ENCODE results near the gene C1QTNF3.
"Not testable (repeated sequence)": the region's sequence is repeated elsewhere in the genome, so short reads cannot be mapped to it uniquely, and the experiment has no call there.

The C1QTNF3 gene

DNA sequence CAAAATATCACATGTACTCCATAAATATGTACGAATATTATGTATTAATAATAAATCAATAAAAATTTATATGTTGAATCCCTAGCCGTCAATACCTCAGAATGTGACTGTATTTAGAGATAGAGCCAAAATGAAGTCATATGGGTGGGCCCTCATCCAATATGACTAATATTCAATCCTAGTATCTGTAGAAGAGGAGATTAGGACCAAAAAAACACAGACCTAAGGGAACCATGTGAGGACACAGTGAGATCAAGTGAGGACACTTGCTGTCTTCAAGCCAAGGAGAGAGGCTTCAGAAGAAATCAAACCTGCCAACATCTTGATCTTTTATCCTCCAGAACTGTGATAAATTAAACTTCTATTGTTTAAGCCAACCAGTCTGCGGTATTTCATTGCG is 31.5 kb downstream of the C1QTNF3 start:
- no peak overlapping the region for H3K4me3 ChIP-seq (replicated peaks in 1 of 2; ENCODE audit: low read depth in 2 of 2, low read length in 2 of 2)
- peak; percentile 39 to 54 for DNase-seq (ENCODE audit: low read depth in 2 of 2)
- TF ChIP-seq, protein P1, sequence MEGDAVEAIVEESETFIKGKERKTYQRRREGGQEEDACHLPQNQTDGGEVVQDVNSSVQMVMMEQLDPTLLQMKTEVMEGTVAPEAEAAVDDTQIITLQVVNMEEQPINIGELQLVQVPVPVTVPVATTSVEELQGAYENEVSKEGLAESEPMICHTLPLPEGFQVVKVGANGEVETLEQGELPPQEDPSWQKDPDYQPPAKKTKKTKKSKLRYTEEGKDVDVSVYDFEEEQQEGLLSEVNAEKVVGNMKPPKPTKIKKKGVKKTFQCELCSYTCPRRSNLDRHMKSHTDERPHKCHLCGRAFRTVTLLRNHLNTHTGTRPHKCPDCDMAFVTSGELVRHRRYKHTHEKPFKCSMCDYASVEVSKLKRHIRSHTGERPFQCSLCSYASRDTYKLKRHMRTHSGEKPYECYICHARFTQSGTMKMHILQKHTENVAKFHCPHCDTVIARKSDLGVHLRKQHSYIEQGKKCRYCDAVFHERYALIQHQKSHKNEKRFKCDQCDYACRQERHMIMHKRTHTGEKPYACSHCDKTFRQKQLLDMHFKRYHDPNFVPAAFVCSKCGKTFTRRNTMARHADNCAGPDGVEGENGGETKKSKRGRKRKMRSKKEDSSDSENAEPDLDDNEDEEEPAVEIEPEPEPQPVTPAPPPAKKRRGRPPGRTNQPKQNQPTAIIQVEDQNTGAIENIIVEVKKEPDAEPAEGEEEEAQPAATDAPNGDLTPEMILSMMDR (IDR thresholded peaks at IDR 0.05; ENCODE audit: low read depth, low read length) = no peak

DNA sequence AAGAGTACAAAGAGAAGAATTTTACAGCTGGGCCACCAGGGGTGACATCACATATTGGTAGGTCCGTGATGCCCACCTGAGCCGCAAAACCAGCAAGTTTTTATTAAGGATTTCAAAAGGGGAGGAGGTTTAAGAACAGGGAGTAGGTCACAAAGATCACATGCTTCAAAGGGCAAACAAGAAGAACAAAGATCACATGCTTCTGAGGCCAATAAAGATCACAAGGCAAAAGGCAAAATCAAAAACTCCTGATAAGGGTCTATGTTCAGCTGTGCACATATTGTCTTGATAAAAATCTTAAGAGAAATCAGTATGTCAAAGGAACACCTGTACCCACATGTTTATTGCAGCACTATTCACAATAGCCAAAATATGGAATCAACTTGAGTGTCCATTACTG is 32.9 kb downstream of the C1QTNF3 start:
- DNase-seq (ENCODE audit: low read depth in 2 of 2); H3K4me3 ChIP-seq (replicated peaks in 1 of 2; ENCODE audit: low read depth in 2 of 2, low read length in 2 of 2): not testable (repeated sequence)

GRCh38 chr5:34009610-34010009 is 33.4 kb downstream of the C1QTNF3 start:
- DNase-seq (ENCODE audit: low read depth in 2 of 2) = peak in 1 of 2 donors; percentile 26
- H3K4me3 ChIP-seq (replicated peaks in 1 of 2; ENCODE audit: low read depth in 2 of 2, low read length in 2 of 2) = no peak overlapping the region
- TF ChIP-seq, protein P1 (IDR thresholded peaks at IDR 0.05; ENCODE audit: low read depth, low read length) = no peak

- DNase-seq (ENCODE audit: low read depth in 2 of 2) = peak in 1 of 2 donors; percentile 14
- peak overlapping the region; percentile 65 to 81 for H3K4me3 ChIP-seq (replicated peaks in 1 of 2; ENCODE audit: low read depth in 2 of 2, low read length in 2 of 2)
- TF ChIP-seq, protein P1 (IDR thresholded peaks at IDR 0.05; ENCODE audit: low read depth, low read length) = no peak
These were observed 34.2 kb downstream of the C1QTNF3 start for GRCh38 chr5:34008802-34009201.

DNA sequence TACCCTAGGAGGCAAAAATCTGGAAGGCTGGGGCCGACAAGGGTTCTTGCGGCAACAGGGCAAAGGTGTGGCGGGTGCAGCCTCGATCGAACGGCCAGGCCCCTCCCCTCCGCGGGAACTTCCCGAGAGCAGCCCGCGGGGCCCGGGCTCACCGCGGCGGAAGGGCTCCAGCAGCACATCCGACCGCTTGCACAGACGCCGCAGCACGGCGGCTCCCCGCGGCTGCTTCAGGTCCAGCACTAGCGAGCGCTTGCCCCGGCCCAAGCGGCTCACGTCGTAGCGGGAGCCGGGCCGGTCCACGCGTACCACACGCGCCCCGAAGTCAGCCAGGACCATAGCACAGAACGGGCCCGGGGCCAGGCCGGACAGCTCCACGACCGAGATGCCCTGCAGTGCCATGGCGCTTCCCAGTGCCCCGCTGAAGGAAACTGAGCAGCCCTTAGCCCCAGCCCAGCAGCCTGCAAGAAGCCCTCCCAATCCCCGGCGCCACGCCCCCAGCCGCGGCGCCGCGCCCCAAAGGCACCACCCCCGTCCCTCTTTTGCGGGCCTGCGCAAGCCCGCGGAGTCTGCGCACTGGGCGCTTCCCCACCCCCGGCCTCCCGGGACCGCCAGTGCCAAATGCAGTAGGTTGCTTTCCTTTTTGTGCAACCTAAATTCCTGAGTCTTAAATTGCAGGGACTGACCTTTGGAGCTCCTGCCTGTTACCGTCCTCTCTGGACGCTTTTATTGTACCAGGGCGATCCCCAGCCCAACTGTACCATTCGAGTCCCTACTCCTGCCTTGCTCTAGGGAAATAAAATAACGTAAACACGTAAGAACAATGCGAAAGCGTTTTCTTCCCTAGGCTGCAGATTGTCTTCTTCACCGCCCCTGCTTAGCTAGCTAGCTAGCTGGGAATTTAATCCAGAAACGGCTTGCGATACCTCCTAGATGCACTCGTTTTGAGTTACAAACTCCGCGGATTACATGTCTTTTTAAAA is 35.1 kb downstream of the C1QTNF3 start, which contains the start of gene AMACR:
TSS of gene AMACR (minus strand) at position 430 of the 980 bp plus-strand sequence. CDS start at position 399, 31 bp downstream.
- TF ChIP-seq, protein P1 (IDR thresholded peaks at IDR 0.05; ENCODE audit: low read depth, low read length) = no peak
- H3K4me3 ChIP-seq (replicated peaks in 1 of 2; ENCODE audit: low read depth in 2 of 2, low read length in 2 of 2) = peak within 1 kb of the TSS; percentile 65 to 81
- peak; percentile 92 to 97 for DNase-seq (ENCODE audit: low read depth in 2 of 2)

GRCh38 chr5:34007201-34007620 is 35.8 kb downstream of the C1QTNF3 start:
- H3K4me3 ChIP-seq (replicated peaks in 1 of 2; ENCODE audit: low read depth in 2 of 2, low read length in 2 of 2) = peak overlapping the region; percentile 65 to 81
- TF ChIP-seq, protein P1 (IDR thresholded peaks at IDR 0.05; ENCODE audit: low read depth, low read length) = no peak
- peak; percentile 23 for DNase-seq (ENCODE audit: low read depth in 2 of 2)

DNA sequence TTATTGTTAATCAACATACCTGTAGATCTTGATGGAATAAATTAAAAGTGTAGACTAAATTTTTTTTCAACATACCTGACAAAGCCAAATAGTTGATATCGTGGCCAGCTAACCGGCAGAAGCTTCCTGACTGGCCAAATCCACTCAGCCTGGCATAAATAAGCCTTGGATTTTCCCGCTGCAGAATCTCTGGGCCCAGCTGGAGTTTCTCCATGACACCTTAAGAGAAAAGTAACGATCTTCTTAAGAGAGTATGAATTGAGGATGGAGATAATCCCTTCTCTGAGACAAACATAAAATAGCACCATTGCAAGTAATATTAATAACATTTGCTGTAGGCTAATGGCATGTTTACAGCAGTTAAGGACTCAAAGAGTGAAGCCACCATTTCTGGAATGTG is 37.3 kb downstream of the C1QTNF3 start:
- TF ChIP-seq, protein P1 (IDR thresholded peaks at IDR 0.05; ENCODE audit: low read depth, low read length) = no peak
- no peak for DNase-seq (ENCODE audit: low read depth in 2 of 2)
- no peak overlapping the region for H3K4me3 ChIP-seq (replicated peaks in 1 of 2; ENCODE audit: low read depth in 2 of 2, low read length in 2 of 2)
